Measurements from ENCODE around the gene RNF213.

Gene RNF213

DNA sequence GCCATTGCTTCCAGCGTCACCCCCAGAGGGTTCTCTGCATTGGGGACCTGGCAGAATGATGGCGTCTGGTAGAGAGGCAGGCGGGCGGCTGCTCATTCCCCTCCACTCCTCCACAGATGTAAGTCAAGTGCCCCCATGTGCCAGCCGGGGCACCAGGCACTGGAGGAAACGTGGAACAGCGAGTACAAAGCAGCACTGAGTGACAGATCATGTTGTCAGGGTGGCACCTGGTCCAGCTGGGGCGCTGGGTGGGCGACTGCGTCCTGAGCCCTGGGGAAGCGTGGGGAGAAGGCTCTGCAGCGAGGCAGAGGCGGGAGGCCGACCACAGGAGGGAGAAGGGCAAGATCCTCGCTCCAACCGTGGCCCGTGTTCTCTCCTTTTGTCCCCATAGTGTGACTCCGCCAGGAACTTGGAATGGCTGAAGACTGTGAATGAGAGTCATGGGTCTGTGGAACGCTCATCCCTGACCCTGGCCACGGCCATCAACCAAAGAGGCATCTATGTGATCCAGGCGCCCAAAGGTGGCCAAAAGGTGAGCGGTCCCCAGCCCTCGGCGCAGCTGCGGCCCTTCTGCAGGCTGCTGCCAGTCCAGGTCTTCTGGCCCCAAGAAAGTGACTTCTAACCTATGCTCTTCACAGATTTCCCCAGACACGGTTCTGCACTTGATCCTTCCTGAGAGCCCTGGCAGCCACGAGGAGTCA is 76.7 kb downstream of the RNF213 start:
- H3K27ac ChIP-seq, result no peak overlapping the region
- no peak for DNase-seq (ENCODE audit: low read depth, low spot score)

DNA sequence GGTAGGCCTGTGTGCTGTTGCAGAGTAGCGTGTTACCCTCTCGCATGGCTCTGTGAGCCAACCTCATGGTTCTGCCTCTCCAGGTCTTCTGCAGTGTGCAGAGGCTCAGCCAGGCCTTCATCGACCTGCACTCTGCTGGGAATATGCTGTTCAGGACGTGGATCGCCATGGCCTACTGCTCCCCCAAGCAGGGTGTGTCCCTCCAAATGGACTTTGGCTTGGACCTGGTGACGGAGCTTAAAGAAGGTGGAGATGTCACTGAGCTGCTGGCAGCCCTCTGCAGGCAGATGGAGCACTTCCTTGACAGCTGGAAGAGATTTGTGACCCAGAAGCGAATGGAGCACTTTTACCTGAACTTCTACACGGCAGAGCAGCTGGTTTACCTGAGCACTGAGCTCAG is 78.5 kb downstream of the RNF213 start:
- DNase-seq (ENCODE audit: low read depth, low spot score), result no peak
- H3K27ac ChIP-seq, result no peak overlapping the region

- H3K27ac ChIP-seq, result no peak overlapping the region
- DNase-seq (ENCODE audit: low read depth, low spot score), result no peak
Measured at GRCh38 chr17:80339731-80340456, 79.2 kb downstream of the RNF213 start.

DNA sequence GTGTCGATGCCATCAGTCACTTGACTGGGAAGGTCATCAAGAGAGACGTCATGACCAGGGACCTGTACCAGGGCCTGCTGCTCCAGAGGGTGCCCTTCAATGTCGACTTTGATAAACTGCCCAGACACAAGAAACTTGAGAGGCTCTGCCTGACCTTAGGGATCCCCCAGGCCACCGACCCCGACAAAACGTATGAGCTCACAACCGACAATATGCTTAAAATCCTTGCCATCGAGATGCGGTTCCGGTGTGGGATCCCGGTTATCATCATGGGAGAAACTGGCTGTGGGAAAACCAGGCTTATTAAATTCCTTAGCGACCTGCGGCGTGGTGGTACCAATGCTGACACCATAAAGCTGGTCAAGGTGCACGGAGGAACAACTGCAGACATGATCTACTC is 84.7 kb downstream of the RNF213 start:
- H3K27ac ChIP-seq, result no peak overlapping the region
- no peak for DNase-seq (ENCODE audit: low read depth, low spot score)

DNA sequence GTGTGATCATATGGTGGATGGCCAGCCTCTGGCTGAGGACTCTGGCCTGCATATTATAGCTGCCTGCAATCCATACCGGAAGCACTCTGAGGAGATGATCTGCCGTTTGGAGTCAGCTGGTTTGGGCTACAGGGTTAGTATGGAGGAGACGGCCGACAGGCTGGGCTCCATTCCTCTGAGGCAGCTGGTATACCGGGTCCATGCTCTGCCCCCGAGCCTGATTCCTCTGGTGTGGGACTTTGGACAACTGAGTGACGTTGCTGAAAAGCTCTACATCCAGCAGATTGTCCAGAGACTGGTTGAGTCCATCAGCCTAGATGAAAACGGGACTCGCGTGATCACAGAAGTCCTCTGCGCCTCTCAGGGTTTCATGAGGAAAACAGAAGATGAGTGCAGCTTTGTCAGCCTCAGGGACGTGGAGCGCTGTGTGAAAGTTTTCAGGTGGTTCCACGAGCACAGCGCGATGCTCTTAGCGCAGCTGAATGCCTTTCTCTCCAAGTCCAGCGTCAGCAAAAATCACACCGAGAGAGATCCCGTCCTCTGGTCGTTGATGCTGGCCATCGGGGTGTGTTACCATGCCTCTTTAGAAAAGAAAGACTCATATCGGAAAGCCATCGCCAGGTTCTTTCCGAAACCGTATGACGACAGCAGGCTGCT is 85.3 kb downstream of the RNF213 start:
- H3K27ac ChIP-seq, result no peak overlapping the region
- no peak for DNase-seq (ENCODE audit: low read depth, low spot score)

GRCh38 chr17:80346498-80347275 is 86.0 kb downstream of the RNF213 start:
- H3K27ac ChIP-seq, result no peak overlapping the region

GRCh38 chr17:80347536-80347935 is 86.9 kb downstream of the RNF213 start:
- H3K27ac ChIP-seq, result no peak overlapping the region
- DNase-seq (ENCODE audit: low read depth, low spot score), result no peak

More at GRCh38 chr17:80346498-80347275, 86.0 kb downstream of the RNF213 start:
- no peak for DNase-seq (ENCODE audit: low read depth, low spot score)

- H3K27ac ChIP-seq, result no peak overlapping the region
Measured at GRCh38 chr17:80347948-80348351, 87.3 kb downstream of the RNF213 start.

DNA sequence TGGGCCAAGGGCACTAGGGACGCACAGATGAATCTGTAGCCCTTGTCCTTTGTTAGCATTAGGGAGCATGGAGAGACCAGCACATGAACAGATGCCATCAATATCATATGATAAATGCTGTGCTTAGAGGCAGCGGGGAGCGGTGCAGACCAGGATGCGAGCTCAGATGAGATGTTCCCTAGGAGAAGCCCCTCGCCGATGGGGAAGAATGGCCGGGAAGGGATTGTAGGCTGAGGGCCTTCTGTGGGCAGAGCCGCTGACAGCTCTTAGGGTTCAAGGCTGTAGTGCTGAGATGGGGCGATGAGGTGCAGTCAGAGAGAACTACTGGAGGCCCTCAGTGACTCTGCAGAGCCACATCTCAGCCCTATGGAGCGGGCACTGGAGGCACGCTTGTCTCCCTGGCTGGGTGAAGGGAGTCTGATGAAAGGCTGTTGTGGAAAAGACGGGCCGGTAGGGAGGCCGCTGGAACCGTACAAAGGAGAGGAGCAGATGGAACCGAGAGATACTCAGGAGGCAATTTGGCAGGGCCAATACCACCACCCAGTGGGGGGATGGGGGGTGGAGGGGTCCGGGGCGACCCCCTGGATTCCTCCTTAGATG is 88.0 kb downstream of the RNF213 start:
- no peak overlapping the region for H3K27ac ChIP-seq
- DNase-seq (ENCODE audit: low read depth, low spot score), result no peak

More at GRCh38 chr17:80347948-80348351, 87.3 kb downstream of the RNF213 start:
- DNase-seq (ENCODE audit: low read depth, low spot score), result no peak

- no peak overlapping the region for H3K27ac ChIP-seq
- DNase-seq (ENCODE audit: low read depth, low spot score), result no peak
Measured at GRCh38 chr17:80349151-80349651, 88.5 kb downstream of the RNF213 start.

- H3K27ac ChIP-seq, result no peak overlapping the region
- DNase-seq (ENCODE audit: low read depth, low spot score), result no peak
Measured at GRCh38 chr17:80349751-80350150, 89.1 kb downstream of the RNF213 start.

DNA sequence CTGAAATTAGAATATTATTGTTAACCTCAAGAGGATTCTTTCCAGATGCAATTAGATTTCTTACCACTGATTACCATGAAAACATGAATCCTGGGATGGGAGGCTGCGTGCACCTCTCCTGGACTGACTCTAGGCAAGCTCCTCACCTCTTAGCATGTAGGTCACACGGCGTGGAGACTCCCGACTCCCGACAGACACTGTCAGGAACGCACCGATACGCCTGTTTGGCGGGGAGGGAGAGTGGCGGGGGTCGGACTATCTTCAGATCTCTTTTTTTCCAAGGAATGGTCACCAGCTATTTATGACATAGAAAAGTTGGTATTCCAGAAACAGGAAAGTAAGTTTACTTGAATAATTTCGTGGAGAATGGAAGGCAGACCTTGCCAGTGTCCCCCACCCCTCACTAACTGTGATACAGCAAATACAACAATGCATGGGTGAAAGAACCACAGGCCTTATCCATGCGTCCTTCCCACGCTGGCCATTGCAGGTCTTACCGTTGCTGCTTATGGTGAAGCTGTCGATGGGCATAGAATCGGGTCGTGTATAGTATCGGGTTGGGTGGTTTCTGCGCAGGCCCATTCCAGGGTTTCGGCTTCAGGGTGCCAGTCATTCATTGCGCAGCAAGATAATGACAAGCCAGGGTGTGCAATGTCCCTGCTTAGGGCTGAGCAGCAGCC is 91.7 kb downstream of the RNF213 start:
- H3K27ac ChIP-seq, result no peak overlapping the region
- DNase-seq (ENCODE audit: low read depth, low spot score), result no peak

DNA sequence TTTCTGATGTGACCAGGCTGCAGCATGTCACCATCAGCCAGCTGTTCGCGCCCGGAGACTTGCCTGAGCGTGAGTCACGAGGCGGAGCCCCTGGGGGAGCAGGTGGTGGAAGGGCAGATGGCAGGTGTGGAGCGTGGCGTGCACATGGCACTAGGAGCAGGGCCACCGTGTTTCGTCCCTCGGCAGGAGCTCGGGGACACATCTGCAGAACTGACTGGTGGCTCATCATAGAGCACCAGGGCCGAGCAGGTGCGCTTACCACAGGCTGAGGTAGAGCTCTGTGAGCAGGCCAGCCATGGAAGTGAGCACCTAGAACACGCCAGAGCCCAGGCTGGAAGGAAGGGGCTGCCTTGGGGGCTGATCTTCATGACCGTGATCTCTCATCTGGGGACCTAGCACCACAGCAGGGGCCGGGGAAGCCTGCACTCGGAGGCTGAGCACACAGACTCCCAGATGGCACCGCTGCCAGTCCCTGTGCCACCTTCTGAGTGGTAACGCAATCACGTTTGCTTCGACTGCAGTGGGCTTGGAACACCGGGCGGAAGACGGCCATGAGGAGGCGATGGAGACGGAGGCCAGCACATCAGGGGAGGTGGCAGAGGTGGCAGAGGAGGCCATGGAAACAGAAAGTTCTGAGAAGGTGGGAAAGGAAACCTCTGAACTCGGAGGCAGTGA is 92.5 kb downstream of the RNF213 start:
- no peak overlapping the region for H3K27ac ChIP-seq
- no peak for DNase-seq (ENCODE audit: low read depth, low spot score)

- H3K27ac ChIP-seq, result no peak overlapping the region
- no peak for DNase-seq (ENCODE audit: low read depth, low spot score)
Measured at GRCh38 chr17:80353718-80354275, 93.1 kb downstream of the RNF213 start.

GRCh38 chr17:80354336-80354735 is 93.7 kb downstream of the RNF213 start:
- no peak overlapping the region for H3K27ac ChIP-seq
- no peak for DNase-seq (ENCODE audit: low read depth, low spot score)

DNA sequence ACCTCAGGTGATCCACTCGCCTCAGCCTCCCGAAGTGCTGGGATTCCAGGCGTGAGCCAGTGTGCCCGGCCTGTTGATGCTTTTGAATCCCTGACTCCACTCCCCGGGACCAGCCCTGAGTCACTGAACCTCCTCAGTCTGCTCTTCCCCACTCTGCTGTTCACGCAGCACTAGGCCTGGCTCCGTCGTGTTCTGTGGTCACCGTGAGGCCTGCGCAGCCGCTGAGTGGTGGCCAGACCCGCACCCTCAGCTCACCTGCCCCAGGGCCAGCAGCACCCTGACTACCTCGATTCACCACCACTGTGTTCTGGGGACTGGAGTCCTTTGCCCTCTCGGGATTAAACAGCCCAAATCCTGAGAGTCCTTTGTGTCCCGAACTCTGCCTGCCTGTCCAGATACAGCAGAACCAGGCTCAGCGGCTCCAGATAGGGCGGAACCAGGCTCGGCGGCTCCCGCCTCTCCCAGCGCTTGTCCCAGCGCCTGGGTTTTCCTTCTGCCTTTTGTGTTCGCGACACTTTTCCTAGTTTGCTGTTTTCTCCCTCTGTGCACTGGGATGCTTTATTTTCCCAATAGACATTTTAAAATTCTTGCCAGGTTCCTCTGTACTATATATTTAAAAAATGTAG is 95.7 kb downstream of the RNF213 start:
- DNase-seq (ENCODE audit: low read depth, low spot score), result no peak
- H3K27ac ChIP-seq, result no peak overlapping the region

GRCh38 chr17:80358131-80358530 is 97.5 kb downstream of the RNF213 start:
- H3K27ac ChIP-seq, result no peak overlapping the region
- no peak for DNase-seq (ENCODE audit: low read depth, low spot score)

DNA sequence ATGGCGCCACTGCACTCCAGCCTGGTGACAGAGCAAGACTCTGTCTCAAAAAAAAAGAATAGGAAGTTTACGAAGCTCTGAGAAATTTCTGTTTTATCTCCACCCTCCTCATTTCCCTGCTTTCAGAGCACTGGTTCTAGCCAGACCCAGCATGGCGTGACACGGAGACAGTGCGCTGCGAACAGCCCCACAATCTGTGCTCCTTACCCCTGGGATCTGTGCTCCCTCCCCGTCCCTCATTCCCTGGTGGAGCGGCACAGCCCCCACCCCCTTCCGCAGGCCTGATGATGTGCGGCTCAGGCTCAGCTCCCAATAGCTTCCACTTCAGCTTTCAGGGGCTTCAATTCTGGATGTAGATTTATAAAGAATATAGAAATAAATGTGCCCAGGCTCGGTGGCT is 98.2 kb downstream of the RNF213 start:
- no peak overlapping the region for H3K27ac ChIP-seq

More for the DNA sequence above, 98.2 kb downstream of the RNF213 start:
- DNase-seq (ENCODE audit: low read depth, low spot score), result no peak

Data from epithelial cell of prostate (primary cell).